Sigmoid colon (tissue), 4 donors: Measurements from ENCODE around the gene DROSHA.

ENCODE experiments used
- EP300 ChIP-seq, 4 donors: sonication (generic); formaldehyde crosslinking; IDR thresholded peaks; one replicate each; pipeline ENCODE4 v1.6.1; 2017; ENCODE audit warnings: antibody characterized with exemption in 4 of 4
- POLR2A ChIP-seq, 2 donors: fragments of 450-650 bp; IDR thresholded peaks; one replicate each; pipeline ENCODE4 v1.6.1; 2016; ENCODE audit warnings: antibody characterized with exemption in 2 of 2, mild to moderate bottlenecking in 2 of 2, moderate library complexity in 2 of 2
- POLR2AphosphoS5 ChIP-seq, 4 donors: sonication (generic); formaldehyde crosslinking; IDR thresholded peaks; one replicate each; pipeline ENCODE4 v1.6.1; 2017; ENCODE audit warnings: antibody characterized with exemption in 4 of 4
- TF ChIP-seq, protein P1 (sequence below), 4 experiments: fragments of 450-650 bp in 3 of 4; fragments of 200-600 bp in 1 of 4; IDR thresholded peaks; one replicate each; pipeline ENCODE4 v1.5.1; 2016 to 2019; ENCODE audit warnings: antibody characterized with exemption in 4 of 4, mild to moderate bottlenecking in 3 of 4, moderate library complexity in 2 of 4

GRCh38 chr5:31410089-31410488, 121.8 kb downstream of the DROSHA start:
- TF ChIP-seq, protein P1, sequence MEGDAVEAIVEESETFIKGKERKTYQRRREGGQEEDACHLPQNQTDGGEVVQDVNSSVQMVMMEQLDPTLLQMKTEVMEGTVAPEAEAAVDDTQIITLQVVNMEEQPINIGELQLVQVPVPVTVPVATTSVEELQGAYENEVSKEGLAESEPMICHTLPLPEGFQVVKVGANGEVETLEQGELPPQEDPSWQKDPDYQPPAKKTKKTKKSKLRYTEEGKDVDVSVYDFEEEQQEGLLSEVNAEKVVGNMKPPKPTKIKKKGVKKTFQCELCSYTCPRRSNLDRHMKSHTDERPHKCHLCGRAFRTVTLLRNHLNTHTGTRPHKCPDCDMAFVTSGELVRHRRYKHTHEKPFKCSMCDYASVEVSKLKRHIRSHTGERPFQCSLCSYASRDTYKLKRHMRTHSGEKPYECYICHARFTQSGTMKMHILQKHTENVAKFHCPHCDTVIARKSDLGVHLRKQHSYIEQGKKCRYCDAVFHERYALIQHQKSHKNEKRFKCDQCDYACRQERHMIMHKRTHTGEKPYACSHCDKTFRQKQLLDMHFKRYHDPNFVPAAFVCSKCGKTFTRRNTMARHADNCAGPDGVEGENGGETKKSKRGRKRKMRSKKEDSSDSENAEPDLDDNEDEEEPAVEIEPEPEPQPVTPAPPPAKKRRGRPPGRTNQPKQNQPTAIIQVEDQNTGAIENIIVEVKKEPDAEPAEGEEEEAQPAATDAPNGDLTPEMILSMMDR (IDR thresholded peaks at IDR 0.05), result no peak
- TF ChIP-seq POLR2A (IDR thresholded peaks at IDR 0.05) (no peak), POLR2AphosphoS5 (IDR thresholded peaks at IDR 0.05) (no peak), EP300 (IDR thresholded peaks at IDR 0.05) (no peak)
